Loucy (cell line): ENCODE measurements around the gene GALNT1.

Experiments used
- H2AFZ ChIP-seq: fragments of 200-600 bp; sonication (generic); 2 replicates; pipeline ENCODE4 v1.6.0; 2016; ENCODE audit warnings: antibody characterized with exemption, mild to moderate bottlenecking, low read length, moderate library complexity
- H3F3A ChIP-seq: fragments of 200-600 bp; 2 replicates; pipeline ENCODE4 v1.6.0; 2016; ENCODE audit warnings: antibody characterized with exemption, low read depth, mild to moderate bottlenecking
- H3K27me3 ChIP-seq: fragments of 200-600 bp; sonication (generic); 2 replicates; pipeline ENCODE4 v1.6.1; 2014; ENCODE audit warnings: low read length, mild to moderate bottlenecking; ENCODE audit not compliant: insufficient read depth, poor library complexity, severe bottlenecking
- H3K36me3 ChIP-seq: fragments of 200-600 bp; sonication (generic); 2 replicates; pipeline ENCODE4 v1.6.1; 2016; ENCODE audit warnings: low read length; ENCODE audit not compliant: insufficient read depth
- H3K4me1 ChIP-seq: fragments of 200-600 bp; sonication (generic); 2 replicates; pipeline ENCODE4 v1.5.1; 2014; ENCODE audit warnings: low read length, mild to moderate bottlenecking; ENCODE audit not compliant: insufficient read depth, poor library complexity, severe bottlenecking
- H3K4me2 ChIP-seq: fragments of 200-600 bp; sonication (generic); 2 replicates; pipeline ENCODE4 v1.6.0; 2014; ENCODE audit warnings: antibody characterized with exemption, low read length, low read depth, mild to moderate bottlenecking; ENCODE audit not compliant: poor library complexity, severe bottlenecking
- H3K4me3 ChIP-seq: fragments of 200-600 bp; sonication (generic); 2 replicates; pipeline ENCODE4 v1.5.1; 2014; ENCODE audit warnings: low read length, mild to moderate bottlenecking, mixed read lengths; ENCODE audit not compliant: poor library complexity, severe bottlenecking
- H3K79me2 ChIP-seq: fragments of 200-600 bp; sonication (generic); 2 replicates; pipeline ENCODE4 v1.6.1; 2014; ENCODE audit warnings: low read length; ENCODE audit not compliant: insufficient read depth
- H3K9ac ChIP-seq: fragments of 200-600 bp; sonication (generic); 2 replicates; pipeline ENCODE4 v1.6.0; 2014; ENCODE audit warnings: mild to moderate bottlenecking, low read depth, low read length, moderate library complexity; ENCODE audit not compliant: poor library complexity, severe bottlenecking
- H3K9me2 ChIP-seq: fragments of 200-600 bp; sonication (generic); replicated peaks from 2 replicates; pipeline ENCODE4 v1.6.1; 2016; ENCODE audit warnings: low read depth, low read length, mixed read lengths
- H3K9me3 ChIP-seq: fragments of 200-600 bp; sonication (generic); 2 replicates; pipeline ENCODE4 v1.6.1; 2014; ENCODE audit warnings: mild to moderate bottlenecking, antibody characterized with exemption, low read length, low read depth; ENCODE audit not compliant: insufficient read depth
- H4K20me1 ChIP-seq: fragments of 200-600 bp; sonication (generic); 2 replicates; pipeline ENCODE4 v1.6.0; 2014; ENCODE audit warnings: antibody characterized with exemption, low read length, mild to moderate bottlenecking; ENCODE audit not compliant: insufficient read depth, poor library complexity, severe bottlenecking
- EZH2phosphoT487 ChIP-seq: fragments of 200-600 bp; IDR thresholded peaks from 2 replicates; pipeline ENCODE4 v1.6.1; 2018; ENCODE audit warnings: antibody characterized with exemption, mild to moderate bottlenecking, moderate library complexity, borderline replicate concordance
- TF ChIP-seq, protein P1 (sequence below): fragments of 200-600 bp; sonication (generic); conservative IDR thresholded peaks from 2 replicates; pipeline ENCODE4 v1.5.1; 2014; ENCODE audit warnings: mild to moderate bottlenecking, antibody characterized with exemption, low read length

Gene GALNT1

GRCh38 chr18:35721431-35722081, 140.0 kb downstream of the GALNT1 start:
- Histone ChIP-seq H3K9me3 (peaks cover 4% of the 10 kb centered on the region; the same call in 1 of the 2 replicates), H4K20me1 (no peaks in the 10 kb centered on the region), H3K4me3 (no peak overlapping the region), H3K9me2 (no peaks in the 10 kb centered on the region), H3F3A (no peaks in the 10 kb centered on the region), H3K79me2 (no peaks in the 10 kb centered on the region), H3K36me3 (no peaks in the 10 kb centered on the region), H3K9ac (no peak overlapping the region), H2AFZ (no peak overlapping the region), H3K27me3 (no peaks in the 10 kb centered on the region), H3K4me1 (no peaks in the 10 kb centered on the region), H3K4me2 (no peak overlapping the region)
- TF ChIP-seq EZH2phosphoT487, result no peak
- TF ChIP-seq, protein P1, sequence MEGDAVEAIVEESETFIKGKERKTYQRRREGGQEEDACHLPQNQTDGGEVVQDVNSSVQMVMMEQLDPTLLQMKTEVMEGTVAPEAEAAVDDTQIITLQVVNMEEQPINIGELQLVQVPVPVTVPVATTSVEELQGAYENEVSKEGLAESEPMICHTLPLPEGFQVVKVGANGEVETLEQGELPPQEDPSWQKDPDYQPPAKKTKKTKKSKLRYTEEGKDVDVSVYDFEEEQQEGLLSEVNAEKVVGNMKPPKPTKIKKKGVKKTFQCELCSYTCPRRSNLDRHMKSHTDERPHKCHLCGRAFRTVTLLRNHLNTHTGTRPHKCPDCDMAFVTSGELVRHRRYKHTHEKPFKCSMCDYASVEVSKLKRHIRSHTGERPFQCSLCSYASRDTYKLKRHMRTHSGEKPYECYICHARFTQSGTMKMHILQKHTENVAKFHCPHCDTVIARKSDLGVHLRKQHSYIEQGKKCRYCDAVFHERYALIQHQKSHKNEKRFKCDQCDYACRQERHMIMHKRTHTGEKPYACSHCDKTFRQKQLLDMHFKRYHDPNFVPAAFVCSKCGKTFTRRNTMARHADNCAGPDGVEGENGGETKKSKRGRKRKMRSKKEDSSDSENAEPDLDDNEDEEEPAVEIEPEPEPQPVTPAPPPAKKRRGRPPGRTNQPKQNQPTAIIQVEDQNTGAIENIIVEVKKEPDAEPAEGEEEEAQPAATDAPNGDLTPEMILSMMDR, result no peak

- no peak overlapping the region for H3K4me3 ChIP-seq
- no peak overlapping the region for H3K9ac ChIP-seq
- H4K20me1 ChIP-seq, result no peaks in the 10 kb centered on the region
- TF ChIP-seq, protein P1, result no peak
- TF ChIP-seq EZH2phosphoT487, result no peak
- H3K36me3 ChIP-seq, result no peaks in the 10 kb centered on the region
- no peaks in the 10 kb centered on the region for H3K27me3 ChIP-seq
- H3F3A ChIP-seq, result no peaks in the 10 kb centered on the region
- H3K9me2 ChIP-seq, result no peaks in the 10 kb centered on the region
- no peak overlapping the region for H2AFZ ChIP-seq
- H3K4me1 ChIP-seq, result no peaks in the 10 kb centered on the region
- no peaks in the 10 kb centered on the region for H3K9me3 ChIP-seq
- no peak overlapping the region for H3K4me2 ChIP-seq
- H3K79me2 ChIP-seq, result no peaks in the 10 kb centered on the region
Measured at GRCh38 chr18:35728676-35729075, 147.1 kb downstream of the GALNT1 start.

GRCh38 chr18:35729991-35730668, 148.6 kb downstream of the GALNT1 start:
- Histone ChIP-seq H3K9ac (no peak overlapping the region), H3F3A (no peaks in the 10 kb centered on the region), H4K20me1 (no peaks in the 10 kb centered on the region), H3K79me2 (no peaks in the 10 kb centered on the region), H3K4me1 (no peaks in the 10 kb centered on the region), H3K4me3 (no peak overlapping the region), H2AFZ (no peak overlapping the region; the same call in 1 of the 2 replicates), H3K36me3 (no peaks in the 10 kb centered on the region), H3K27me3 (no peaks in the 10 kb centered on the region), H3K9me3 (no peaks in the 10 kb centered on the region), H3K9me2 (no peaks in the 10 kb centered on the region), H3K4me2 (no peak overlapping the region)
- TF ChIP-seq, protein P1, result no peak
- TF ChIP-seq EZH2phosphoT487, result no peak
